ENCODE results near the gene SPNS3. TPM values are rescaled to one million over a fixed set of nuclear protein-coding genes. Genes with fewer than 3 reads are reported as not detected.
A peak's percentile ranks its signal among the peaks of the same experiment; 100 is the strongest.

Gene SPNS3
- total and polyA plus RNA-seq, 8 donors, result 0.08 to 0.96 (median 0.67) TPM

GRCh38 chr17:4422864-4423263 lies 10.9 kb upstream of the SPNS3 start:
- DNase-seq (no peak), FAIRE-seq (no peak), ATAC-seq (no peak)
- Histone ChIP-seq H3K4me1 (no peaks in the 10 kb centered on the region), H3K36me3 (no peaks in the 10 kb centered on the region), H3K4me3 (no peak overlapping the region), H3K27ac (no peak overlapping the region), H3K9me3 (no peaks in the 10 kb centered on the region), H3K27me3 (no peaks in the 10 kb centered on the region)
- TF ChIP-seq CTCF (IDR thresholded peaks at IDR 0.05), result no peak
- WGBS, 2 donors, result 81 to 92% methylated on average over 6 of the region's 6 CpGs
- intact Hi-C loops (cut with DNase I), result loop anchor here in 1 of 3 donors (5.0 to 10.0 kb wide), 2 partner anchors 122 to 204 kb away; no protein-coding TSS in a partner anchor

- ATAC-seq (no peak), DNase-seq (no peak), FAIRE-seq (no peak)
- no peaks in the 10 kb centered on the region for H3K27me3 ChIP-seq
- 73% methylated on average over 10 of the region's 10 CpGs for WGBS, 2 donors
- H3K9me3 ChIP-seq, result no peaks in the 10 kb centered on the region
- H3K4me3 ChIP-seq, result no peak overlapping the region
- no peak for TF ChIP-seq CTCF (IDR thresholded peaks at IDR 0.05)
- no peaks in the 10 kb centered on the region for H3K36me3 ChIP-seq
- no peaks in the 10 kb centered on the region for H3K4me1 ChIP-seq
- intact Hi-C loops (cut with DNase I), result loop anchor here in 1 of 3 donors (10.0 kb wide), 1 partner anchor 119 kb away; no protein-coding TSS in a partner anchor
- H3K27ac ChIP-seq, result no peak overlapping the region
Measured at GRCh38 chr17:4425398-4425797, 8.3 kb upstream of the SPNS3 start.

GRCh38 chr17:4426499-4427208 lies 7.1 kb upstream of the SPNS3 start:
- Histone ChIP-seq H3K27ac (no peak overlapping the region), H3K27me3 (no peaks in the 10 kb centered on the region), H3K4me1 (no peaks in the 10 kb centered on the region), H3K9me3 (no peaks in the 10 kb centered on the region), H3K36me3 (no peaks in the 10 kb centered on the region), H3K4me3 (no peak overlapping the region)
- TF ChIP-seq CTCF (IDR thresholded peaks at IDR 0.05), result no peak
- 60 to 71% methylated on average over 10 of the region's 10 CpGs for WGBS, 2 donors
- no peak for FAIRE-seq
- no peak for DNase-seq
- ATAC-seq, result peak in 3 of 4 donors; percentile 24 to 90 (median 66)
- intact Hi-C loops (cut with DNase I), result loop anchor here in 1 of 3 donors (10.0 kb wide), 1 partner anchor 118 kb away; no protein-coding TSS in a partner anchor

GRCh38 chr17:4427505-4427904 lies 6.2 kb upstream of the SPNS3 start:
- Histone ChIP-seq H3K27me3 (no peaks in the 10 kb centered on the region), H3K27ac (no peak overlapping the region), H3K9me3 (no peaks in the 10 kb centered on the region), H3K4me3 (no peak overlapping the region), H3K4me1 (no peaks in the 10 kb centered on the region), H3K36me3 (no peaks in the 10 kb centered on the region)
- 88 to 95% methylated on average over 11 of the region's 11 CpGs for WGBS, 2 donors
- TF ChIP-seq CTCF (IDR thresholded peaks at IDR 0.05), result no peak
- DNase-seq, result no peak
- no peak for ATAC-seq
- intact Hi-C loops (cut with DNase I), result loop anchor here in 1 of 3 donors (10.0 kb wide), 1 partner anchor 117 kb away; no protein-coding TSS in a partner anchor
- FAIRE-seq, result no peak

- intact Hi-C loops (cut with DNase I), result loop anchor here in 1 of 3 donors (10.0 kb wide), 1 partner anchor 68 kb away; no protein-coding TSS in a partner anchor
- H3K4me1 ChIP-seq, result peaks cover 0 to 7% (median 0%) of the 10 kb centered on the region in 3 donors
- TF ChIP-seq CTCF (IDR thresholded peaks at IDR 0.05), result no peak
- no peak overlapping the region for H3K27ac ChIP-seq
- 85 to 91% methylated on average over 4 of the region's 4 CpGs for WGBS, 2 donors
- no peaks in the 10 kb centered on the region for H3K27me3 ChIP-seq
- FAIRE-seq (no peak), DNase-seq (peak in 1 of 6 donors; percentile 1), ATAC-seq (no peak)
- no peak overlapping the region for H3K4me3 ChIP-seq
- H3K36me3 ChIP-seq, result no peaks in the 10 kb centered on the region
- H3K9me3 ChIP-seq, result no peaks in the 10 kb centered on the region
Measured at GRCh38 chr17:4436381-4436780, 2.6 kb downstream of the SPNS3 start.
